Fibroblast of skin of back (primary cell): ENCODE data around the gene NMRK1.

Source experiments
- DNase-seq: peaks from one replicate; pipeline ENCODE4 v3.0.0-alpha.2; 2013

Gene NMRK1

GRCh38 chr9:75101004-75101588 lies 13.1 kb upstream of the NMRK1 start:
- no peak for DNase-seq

- no peak for DNase-seq
These were observed 8.8 kb upstream of the NMRK1 start for GRCh38 chr9:75096796-75097195.

- no peak for DNase-seq
These were observed 4.8 kb upstream of the NMRK1 start for GRCh38 chr9:75092766-75093165.

- DNase-seq = no peak
These were observed 2.6 kb upstream of the NMRK1 start for GRCh38 chr9:75090579-75090978.

GRCh38 chr9:75089373-75089766 lies 1.4 kb upstream of the NMRK1 start:
- no peak for DNase-seq

GRCh38 chr9:75088646-75089372 lies 854 bp upstream of the NMRK1 start:
- peak; percentile 75 for DNase-seq

GRCh38 chr9:75087289-75087823 lies 599 bp downstream of the NMRK1 start:
- DNase-seq = peak; percentile 52

- no peak for DNase-seq
These were observed 1.2 kb downstream of the NMRK1 start for GRCh38 chr9:75086541-75087288.

- DNase-seq = no peak
These were observed 2.3 kb downstream of the NMRK1 start for GRCh38 chr9:75085640-75086039.

- DNase-seq = no peak
These were observed 3.8 kb downstream of the NMRK1 start for GRCh38 chr9:75084081-75084672.

GRCh38 chr9:75083188-75083970 lies 4.6 kb downstream of the NMRK1 start:
- no peak for DNase-seq

- no peak for DNase-seq
These were observed 6.3 kb downstream of the NMRK1 start for GRCh38 chr9:75081632-75082031.

GRCh38 chr9:75072895-75073294 lies 15.1 kb downstream of the NMRK1 start:
- no peak for DNase-seq

- DNase-seq = no peak
These were observed 16.3 kb downstream of the NMRK1 start for GRCh38 chr9:75071530-75072122.

- DNase-seq = no peak
These were observed 18.8 kb downstream of the NMRK1 start for GRCh38 chr9:75069171-75069570.

- no peak for DNase-seq
These were observed 20.1 kb downstream of the NMRK1 start for GRCh38 chr9:75067894-75068293.

- no peak for DNase-seq
These were observed 22.4 kb downstream of the NMRK1 start for GRCh38 chr9:75065510-75065909.

- peak; percentile 57 for DNase-seq
These were observed 23.5 kb downstream of the NMRK1 start for GRCh38 chr9:75064307-75065025.

GRCh38 chr9:75063556-75064305 lies 24.2 kb downstream of the NMRK1 start:
- DNase-seq = peak; percentile 16

- no peak for DNase-seq
These were observed 26.8 kb downstream of the NMRK1 start for GRCh38 chr9:75061169-75061568.
